ENCODE data around the gene PIP4K2A.

The PIP4K2A gene

DNA sequence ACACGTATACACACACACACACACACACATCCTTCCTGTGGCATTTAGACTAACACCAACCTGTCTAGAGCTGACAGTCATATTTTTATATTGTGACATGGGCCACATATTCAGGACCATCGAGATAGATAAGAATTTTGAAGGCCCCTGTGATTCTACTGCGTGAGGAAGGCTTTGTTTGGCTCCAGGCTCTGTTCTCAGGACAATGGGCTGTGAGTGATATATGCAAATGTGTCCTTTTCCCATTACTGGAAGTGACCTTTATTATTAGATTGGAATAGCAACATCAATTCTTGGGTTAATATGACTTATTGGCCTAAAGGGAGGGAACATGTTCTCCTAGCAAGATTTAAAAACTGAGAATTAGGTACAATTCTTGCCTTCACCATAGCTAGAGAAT is 213.0 kb downstream of the PIP4K2A start:
- TF ChIP-seq, protein P1, sequence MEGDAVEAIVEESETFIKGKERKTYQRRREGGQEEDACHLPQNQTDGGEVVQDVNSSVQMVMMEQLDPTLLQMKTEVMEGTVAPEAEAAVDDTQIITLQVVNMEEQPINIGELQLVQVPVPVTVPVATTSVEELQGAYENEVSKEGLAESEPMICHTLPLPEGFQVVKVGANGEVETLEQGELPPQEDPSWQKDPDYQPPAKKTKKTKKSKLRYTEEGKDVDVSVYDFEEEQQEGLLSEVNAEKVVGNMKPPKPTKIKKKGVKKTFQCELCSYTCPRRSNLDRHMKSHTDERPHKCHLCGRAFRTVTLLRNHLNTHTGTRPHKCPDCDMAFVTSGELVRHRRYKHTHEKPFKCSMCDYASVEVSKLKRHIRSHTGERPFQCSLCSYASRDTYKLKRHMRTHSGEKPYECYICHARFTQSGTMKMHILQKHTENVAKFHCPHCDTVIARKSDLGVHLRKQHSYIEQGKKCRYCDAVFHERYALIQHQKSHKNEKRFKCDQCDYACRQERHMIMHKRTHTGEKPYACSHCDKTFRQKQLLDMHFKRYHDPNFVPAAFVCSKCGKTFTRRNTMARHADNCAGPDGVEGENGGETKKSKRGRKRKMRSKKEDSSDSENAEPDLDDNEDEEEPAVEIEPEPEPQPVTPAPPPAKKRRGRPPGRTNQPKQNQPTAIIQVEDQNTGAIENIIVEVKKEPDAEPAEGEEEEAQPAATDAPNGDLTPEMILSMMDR (IDR thresholded peaks at IDR 0.05) = no peak

DNA sequence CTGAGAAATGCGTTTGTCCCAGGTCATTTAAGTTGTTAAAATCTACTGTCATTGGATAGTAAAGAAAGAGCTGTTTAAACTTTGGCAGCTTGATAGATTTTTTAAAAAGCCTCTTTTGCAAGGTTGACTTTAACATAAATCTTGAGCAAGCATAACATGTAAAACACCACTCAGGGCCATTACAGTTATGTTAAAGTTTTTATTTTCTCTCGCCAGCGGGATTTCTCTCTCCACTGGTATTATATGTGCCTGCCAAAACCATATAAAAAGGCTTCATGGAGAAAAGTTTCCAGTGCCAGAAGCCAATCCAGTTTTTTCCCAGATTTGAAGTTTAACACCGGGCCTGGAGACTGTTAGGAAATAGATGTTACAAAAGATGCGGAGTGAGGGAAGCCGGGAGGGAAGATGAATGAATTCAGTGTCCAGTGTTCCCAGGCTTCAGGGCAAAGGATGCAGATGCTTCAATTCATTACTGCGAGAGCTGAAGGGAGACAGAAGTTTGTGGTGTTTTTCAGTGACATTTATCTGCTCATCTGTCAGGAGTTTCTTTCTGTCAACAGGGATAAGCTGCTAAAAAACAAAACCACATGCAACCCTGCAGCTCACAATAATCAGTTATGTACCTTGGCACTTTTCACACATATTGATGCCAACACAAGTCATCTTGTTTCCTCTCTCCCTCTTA is 213.6 kb downstream of the PIP4K2A start:
- TF ChIP-seq, protein P1 (IDR thresholded peaks at IDR 0.05) = no peak

DNA sequence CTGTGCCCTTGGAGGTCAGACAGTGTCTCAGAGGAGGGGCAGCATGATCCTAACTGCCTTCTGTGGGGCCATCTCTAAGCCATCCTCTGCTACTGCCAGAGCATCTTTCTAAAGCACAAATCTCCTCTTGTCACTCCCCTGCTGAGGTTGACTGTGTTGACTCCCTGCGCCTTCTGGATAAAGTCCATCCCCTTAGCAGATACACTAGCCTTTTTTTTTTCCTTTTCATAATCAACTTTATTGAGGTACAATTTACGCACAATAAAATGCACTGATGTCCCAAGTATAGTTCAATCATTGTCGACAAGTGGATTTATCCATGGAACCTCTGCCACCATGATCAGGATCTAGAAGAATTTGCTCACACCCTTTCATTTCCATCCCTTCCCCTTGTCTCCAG is 219.0 kb downstream of the PIP4K2A start:
- TF ChIP-seq, protein P1 (IDR thresholded peaks at IDR 0.05) = no peak

DNA sequence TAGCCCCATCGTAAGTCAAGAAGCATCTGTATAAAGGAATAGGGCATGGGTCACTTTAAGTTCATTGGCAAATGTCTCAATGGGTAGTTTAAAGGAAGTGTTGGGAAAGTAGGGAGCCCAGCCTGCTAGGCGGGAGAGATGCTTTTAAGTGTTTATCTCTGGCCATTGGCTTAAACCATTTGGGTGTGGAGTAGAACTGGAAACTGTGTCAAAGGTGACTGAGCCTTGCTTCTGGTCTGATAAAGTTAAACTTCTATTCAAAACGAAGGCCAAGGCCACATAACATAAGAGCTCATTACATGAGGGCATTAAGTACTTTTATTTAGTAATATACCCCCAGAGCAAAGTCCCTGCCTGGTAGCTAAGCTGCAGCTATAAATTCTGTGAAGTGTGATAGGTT is 220.4 kb downstream of the PIP4K2A start:
- TF ChIP-seq, protein P1 (IDR thresholded peaks at IDR 0.05) = no peak

DNA sequence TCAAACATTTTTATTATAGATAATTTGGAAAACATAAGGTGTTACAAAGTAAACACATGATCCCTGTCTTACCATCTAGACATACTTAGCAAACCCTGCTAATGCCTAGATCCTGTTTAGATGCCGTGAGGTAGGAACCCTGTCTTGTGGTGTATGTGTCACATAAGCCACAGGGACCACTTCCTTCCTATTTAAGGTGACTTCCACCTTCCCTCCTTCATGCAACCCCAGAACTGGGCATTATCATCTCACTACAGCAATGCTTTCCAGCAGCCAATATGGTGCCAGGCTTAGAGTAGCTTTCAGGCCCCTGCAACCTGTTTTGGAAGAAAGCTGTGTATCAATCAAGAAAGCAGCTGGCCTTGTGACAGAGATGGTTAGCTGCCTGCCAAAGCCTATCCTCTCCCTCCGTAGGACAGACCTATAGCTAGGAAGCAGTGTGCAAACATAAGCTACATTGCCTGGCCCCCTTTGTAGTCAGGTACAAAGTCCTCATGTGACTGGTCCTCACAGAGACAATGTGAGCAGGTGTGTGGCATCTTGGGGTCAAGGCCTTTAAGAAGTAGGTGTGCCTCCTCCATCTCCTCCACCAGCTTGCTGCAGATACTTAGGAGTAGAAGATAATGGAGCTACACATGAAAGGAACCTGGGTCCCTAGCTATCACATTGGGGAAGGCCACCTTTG is 222.3 kb downstream of the PIP4K2A start:
- TF ChIP-seq, protein P1 (IDR thresholded peaks at IDR 0.05) = no peak

DNA sequence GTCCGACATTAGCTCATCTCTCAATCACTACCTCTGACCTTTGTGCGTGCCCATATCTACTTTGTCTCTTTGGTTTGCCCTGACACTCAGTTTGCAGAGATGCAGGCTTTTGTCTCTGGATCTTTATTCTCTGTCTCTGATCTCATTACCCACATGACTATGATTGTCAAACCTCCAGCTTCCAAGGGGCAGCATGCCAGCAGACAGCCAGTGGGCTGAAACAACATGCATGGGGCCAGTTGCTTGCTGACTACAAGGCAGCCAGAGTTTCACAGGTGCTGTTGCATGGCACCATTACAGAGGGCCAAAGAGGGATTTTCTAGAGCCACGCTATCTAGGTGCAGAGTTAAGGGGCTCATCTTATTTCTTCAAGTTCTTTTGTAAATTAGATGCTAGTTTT is 222.9 kb downstream of the PIP4K2A start:
- TF ChIP-seq, protein P1 (IDR thresholded peaks at IDR 0.05) = no peak

DNA sequence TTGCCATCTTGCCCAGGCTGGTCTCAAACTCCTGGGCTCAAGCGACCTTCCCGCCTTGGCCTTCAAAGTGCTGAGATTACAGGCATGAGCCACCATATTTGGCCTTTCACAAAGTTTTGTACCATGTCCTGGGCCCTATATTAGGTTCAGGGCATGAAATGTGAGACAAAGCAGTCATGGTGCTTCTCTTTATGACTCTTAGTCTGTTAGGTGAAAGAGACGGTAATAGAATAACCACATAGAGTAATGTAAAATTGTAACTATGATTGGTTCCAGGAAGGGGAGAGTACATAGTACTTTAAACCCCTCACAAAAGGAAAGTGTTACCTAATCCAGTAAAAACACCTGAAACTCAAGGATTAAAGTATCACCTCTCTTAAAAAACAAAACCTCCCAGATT is 224.4 kb downstream of the PIP4K2A start:
- TF ChIP-seq, protein P1 (IDR thresholded peaks at IDR 0.05) = no peak

Measured in LNCAP (cell line).